Brain microvascular endothelial cell (primary cell): Measurements from ENCODE around the gene TBC1D21.

Experiments
- DNase-seq: peaks from one replicate; pipeline ENCODE4 v3.0.0-alpha.2; 2020
- H3K27ac ChIP-seq: fragments of 250-450 bp; sonication (Bioruptor Pico); 2 replicates; pipeline ENCODE4 v1.5.1; 2020; ENCODE audit warnings: mild to moderate bottlenecking, moderate library complexity
- H3K27me3 ChIP-seq: fragments of 250-450 bp; sonication (Bioruptor Pico); replicated peaks from 2 replicates; pipeline ENCODE4 v1.5.1; 2020; ENCODE audit warnings: mild to moderate bottlenecking
- H3K36me3 ChIP-seq: fragments of 250-450 bp; sonication (Bioruptor Pico); replicated peaks from 2 replicates; pipeline ENCODE4 v1.5.1; 2020; ENCODE audit warnings: mild to moderate bottlenecking
- H3K4me3 ChIP-seq: 2 replicates; pipeline ENCODE4 v1.5.1; 2011; ENCODE audit warnings: low read depth, mild to moderate bottlenecking, control low read depth, low read length, moderate library complexity
- CTCF ChIP-seq: IDR thresholded peaks from 2 replicates; pipeline ENCODE4 v1.5.1; 2011; ENCODE audit warnings: low read depth, mild to moderate bottlenecking, moderate library complexity, low read length, control low read depth, inconsistent platforms; ENCODE audit errors: missing control alignments
- in situ Hi-C: cut with HindIII; loops from 2 replicates; pipeline ENCODE4 v1.10.0; 2017; ENCODE audit warnings: low sequenced_read_pairs, low pct_ligation_motif_present

TBC1D21 gene

GRCh38 chr15:73906346-73907034 lies 33.1 kb downstream of the TBC1D21 start:
- no peaks in the 10 kb centered on the region for H3K36me3 ChIP-seq
- no peak overlapping the region for H3K4me3 ChIP-seq
- no peak overlapping the region for H3K27ac ChIP-seq
- no peak for DNase-seq
- no peak for TF ChIP-seq CTCF
- H3K27me3 ChIP-seq = no peaks in the 10 kb centered on the region
- in situ Hi-C loops = no loop called here

GRCh38 chr15:73907035-73907408 lies 33.7 kb downstream of the TBC1D21 start:
- Histone ChIP-seq H3K27ac (no peak overlapping the region), H3K4me3 (no peak overlapping the region), H3K36me3 (no peaks in the 10 kb centered on the region), H3K27me3 (no peaks in the 10 kb centered on the region)
- no peak for TF ChIP-seq CTCF
- DNase-seq = no peak
- in situ Hi-C loops = no loop called here

GRCh38 chr15:73908030-73908821 lies 34.9 kb downstream of the TBC1D21 start:
- Histone ChIP-seq H3K27ac (no peak overlapping the region), H3K36me3 (no peaks in the 10 kb centered on the region), H3K27me3 (no peaks in the 10 kb centered on the region), H3K4me3 (no peak overlapping the region)
- DNase-seq = peak; percentile 79
- in situ Hi-C loops = no loop called here
- TF ChIP-seq CTCF = peak; percentile 98

- Histone ChIP-seq H3K27me3 (no peaks in the 10 kb centered on the region), H3K4me3 (no peak overlapping the region), H3K27ac (no peak overlapping the region), H3K36me3 (no peaks in the 10 kb centered on the region)
- no peak for DNase-seq
- no peak for TF ChIP-seq CTCF
- in situ Hi-C loops = no loop called here
These were observed 35.4 kb downstream of the TBC1D21 start for GRCh38 chr15:73908822-73909122.

- H3K36me3 ChIP-seq = no peaks in the 10 kb centered on the region
- H3K27ac ChIP-seq = no peak overlapping the region
- no peak for TF ChIP-seq CTCF
- H3K27me3 ChIP-seq = no peaks in the 10 kb centered on the region
- in situ Hi-C loops = no loop called here
- no peak for DNase-seq
- no peak overlapping the region for H3K4me3 ChIP-seq
These were observed 36.3 kb downstream of the TBC1D21 start for GRCh38 chr15:73909651-73910050.
